Right lobe of liver (tissue), 4 donors: ENCODE results near the gene ADAMTS4.

ENCODE experiments used
- CTCF ChIP-seq, 4 donors: fragments of 200-600 bp in 3 of 4; fragments of 450-650 bp in 1 of 4; IDR thresholded peaks; one replicate each; pipeline versions ENCODE4 v1.5.1 to v1.8.0; 2016 to 2022; ENCODE audit warnings: antibody characterized with exemption in 4 of 4, mild to moderate bottlenecking in 2 of 4
- POLR2A ChIP-seq: fragments of 450-650 bp; IDR thresholded peaks from one replicate; pipeline ENCODE4 v1.6.1; 2017; ENCODE audit warnings: antibody characterized with exemption, mild to moderate bottlenecking
- donor health status: DM: no; HTN: no; CAD: no.
- donor health status: DM: no; HTN: no; CAD: no.
- donor health status: DM: no; HTN: yes; CAD: no.

- no peak for TF ChIP-seq CTCF (IDR thresholded peaks at IDR 0.05)
- no peak for TF ChIP-seq POLR2A
Observed at GRCh38 chr1:161230762-161231161, 31.9 kb upstream of the ADAMTS4 start.
